GM21360 (cell line): ENCODE measurements around the gene PARP2.
"Not testable (repeated sequence)": the region's sequence is repeated elsewhere in the genome, so short reads cannot be mapped to it uniquely, and the experiment has no call there.

Source experiments
- ATAC-seq: cut with Tn5 transposase; IDR thresholded peaks from one replicate; pipeline ENCODE4 v1.9.1; 2021; ENCODE audit warnings: mild to moderate bottlenecking, moderate library complexity; ENCODE audit not compliant: unreplicated experiment

PARP2 gene

DNA sequence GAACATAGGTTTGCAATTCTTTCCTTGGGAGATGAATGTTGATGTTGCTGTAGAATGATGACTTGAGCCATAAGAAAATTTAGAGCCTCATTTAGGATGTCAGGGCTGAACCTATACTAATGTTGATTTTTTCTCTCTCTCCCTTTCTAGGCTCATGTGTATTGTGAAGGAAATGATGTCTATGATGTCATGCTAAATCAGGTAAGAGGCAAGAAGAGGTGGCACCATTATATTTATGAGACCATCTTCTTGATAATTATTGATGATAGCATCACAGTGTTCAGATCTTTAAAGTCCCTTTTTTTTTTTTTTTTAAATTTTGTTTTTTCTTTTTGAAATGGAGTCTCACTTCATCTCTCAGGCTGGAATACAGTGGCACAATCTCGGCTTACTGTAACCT is 3.3 kb downstream of the PARP2 start:
- ATAC-seq, result no peak

GRCh38 chr14:20347747-20348146 is 4.3 kb downstream of the PARP2 start:
- ATAC-seq, result no peak

DNA sequence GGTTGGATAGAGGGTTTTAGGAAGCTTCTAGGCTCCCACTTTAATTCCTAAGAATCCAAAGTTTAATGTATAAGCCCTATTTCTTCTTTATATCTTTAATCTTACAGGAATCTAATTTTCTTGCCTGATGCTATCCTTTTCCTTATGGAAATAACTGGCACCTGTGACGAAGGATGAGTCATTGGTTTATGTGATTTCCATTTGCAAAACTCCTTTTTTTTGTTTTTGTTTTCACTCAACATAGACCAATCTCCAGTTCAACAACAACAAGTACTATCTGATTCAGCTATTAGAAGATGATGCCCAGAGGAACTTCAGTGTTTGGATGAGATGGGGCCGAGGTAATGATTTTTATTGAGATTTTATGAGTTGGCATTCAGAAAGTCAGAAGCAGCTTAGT is 6.8 kb downstream of the PARP2 start:
- no peak for ATAC-seq

DNA sequence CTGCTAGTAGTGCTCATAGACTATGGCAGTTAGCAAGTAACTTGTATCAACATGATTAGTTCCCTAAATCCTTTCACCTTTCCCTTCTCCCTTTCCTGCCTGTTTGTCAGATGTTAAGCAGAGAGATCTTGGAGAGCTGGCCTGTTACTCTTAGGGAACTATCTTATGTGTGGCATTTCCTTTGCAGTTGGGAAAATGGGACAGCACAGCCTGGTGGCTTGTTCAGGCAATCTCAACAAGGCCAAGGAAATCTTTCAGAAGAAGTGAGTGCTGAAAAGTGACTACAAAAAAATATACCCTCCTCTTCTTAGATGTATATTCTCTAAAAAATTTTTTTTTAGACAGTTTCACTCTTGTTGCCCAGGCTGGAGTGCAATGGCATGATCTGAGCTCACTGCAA is 7.4 kb downstream of the PARP2 start:
- no peak for ATAC-seq

GRCh38 chr14:20356422-20356821 is 13.0 kb downstream of the PARP2 start:
- no peak for ATAC-seq

DNA sequence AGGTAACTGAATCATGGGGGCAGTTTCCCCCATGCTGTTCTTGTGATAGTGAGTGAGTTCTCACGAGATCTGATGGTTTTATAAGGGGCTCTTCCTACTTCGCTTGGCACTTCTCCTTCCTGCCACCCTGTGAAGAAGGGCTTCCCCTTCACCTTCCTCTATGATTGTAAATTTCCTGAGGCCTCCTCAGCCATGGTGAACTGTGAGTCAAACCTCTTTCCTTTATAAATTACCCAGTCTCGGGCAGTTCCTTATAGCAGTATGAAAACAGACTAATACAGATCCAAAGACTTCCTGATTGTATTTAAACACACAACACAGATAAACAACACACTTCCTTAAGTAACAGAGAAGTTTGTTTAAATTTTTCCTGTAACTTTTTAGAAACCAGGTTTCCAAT is 15.0 kb downstream of the PARP2 start:
- ATAC-seq, result not testable (repeated sequence)

- no peak for ATAC-seq
Observed at GRCh38 chr14:20365928-20366327, 22.5 kb downstream of the PARP2 start.

DNA sequence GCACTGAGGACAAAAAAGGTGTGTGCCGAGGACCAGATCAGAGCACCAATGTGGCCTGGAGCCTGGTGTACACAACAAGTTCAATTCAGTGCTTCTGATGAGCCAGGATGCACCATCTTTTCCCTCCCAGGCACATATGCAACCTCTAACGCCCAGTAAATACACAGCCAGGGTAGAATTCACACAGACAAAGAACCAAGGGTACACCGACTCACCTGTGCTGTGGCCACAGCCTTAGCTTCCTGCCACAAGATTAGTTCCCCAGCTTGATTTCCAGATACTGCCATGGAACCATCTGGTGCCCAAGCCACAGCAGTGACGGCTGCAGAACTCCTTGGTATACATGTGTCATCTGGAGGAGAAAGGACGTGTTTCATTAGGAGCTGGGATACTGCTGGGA is 29.4 kb downstream of the PARP2 start:
- no peak for ATAC-seq

GRCh38 chr14:20375471-20375870 is 32.0 kb downstream of the PARP2 start:
- ATAC-seq, result no peak

- ATAC-seq, result no peak
Observed at GRCh38 chr14:20376071-20376588, 32.7 kb downstream of the PARP2 start.

DNA sequence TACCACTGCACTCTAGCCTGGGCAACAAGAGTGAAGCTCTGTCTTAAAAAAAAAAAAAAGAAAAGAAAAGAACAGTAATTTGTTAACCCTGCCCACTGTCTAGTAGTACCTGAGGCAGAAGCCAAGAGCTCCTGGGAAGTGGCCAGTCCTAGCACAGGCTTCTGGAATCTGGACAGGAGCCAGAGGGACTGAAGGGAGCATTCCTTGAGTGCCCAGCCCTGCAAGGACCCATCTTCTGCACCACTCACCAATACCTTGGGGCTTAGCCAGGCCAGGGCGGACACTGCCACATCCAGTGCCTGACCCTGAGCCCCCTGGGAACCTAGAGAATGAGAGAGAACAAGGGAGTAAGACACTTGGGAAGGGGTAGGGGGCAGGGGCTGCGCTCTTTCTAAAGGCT is 33.7 kb downstream of the PARP2 start:
- ATAC-seq, result no peak

- ATAC-seq, result no peak
Observed at GRCh38 chr14:20379743-20380142, 36.3 kb downstream of the PARP2 start.

DNA sequence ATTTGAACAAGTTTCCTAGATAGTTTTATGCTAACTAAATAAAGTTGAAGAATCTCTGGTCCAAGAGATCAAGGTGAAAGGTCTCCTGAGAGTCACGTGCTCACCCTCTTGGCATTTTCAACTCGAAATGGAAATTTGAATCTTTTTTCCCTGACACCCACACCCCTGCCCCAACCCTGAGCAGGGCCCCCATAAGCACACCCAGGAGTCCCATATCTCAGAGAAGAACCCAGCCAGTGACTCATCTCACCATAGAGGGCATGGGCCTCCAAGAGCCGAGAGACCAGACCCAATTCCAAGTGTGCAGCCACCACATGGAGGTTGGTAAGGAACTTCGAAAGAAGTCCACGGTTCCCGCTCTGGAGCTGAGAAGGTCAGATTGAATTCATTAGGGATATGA is 37.2 kb downstream of the PARP2 start:
- ATAC-seq, result no peak

GRCh38 chr14:20381341-20381740 is 37.9 kb downstream of the PARP2 start:
- no peak for ATAC-seq

DNA sequence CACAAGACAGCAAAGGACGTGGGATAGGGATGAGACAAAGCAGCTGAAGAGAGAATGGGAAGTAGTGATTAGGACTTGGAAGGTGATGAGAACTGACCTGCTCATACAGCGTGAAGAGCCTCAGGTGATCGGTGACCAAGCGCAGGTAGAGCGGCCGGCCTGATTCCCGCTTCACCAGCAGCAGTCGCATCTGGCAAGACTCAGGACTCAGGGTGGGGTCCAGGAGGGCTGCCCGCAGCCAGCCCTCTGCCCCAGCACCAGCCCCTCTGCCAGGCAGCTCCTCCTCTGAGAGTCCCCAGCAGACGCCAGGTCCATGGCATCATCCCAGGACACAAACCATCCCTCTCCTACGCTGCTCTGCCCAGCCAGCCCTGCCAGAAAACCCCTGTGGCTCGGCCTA is 39.1 kb downstream of the PARP2 start:
- ATAC-seq, result no peak

- ATAC-seq, result no peak
Observed at GRCh38 chr14:20383032-20383431, 39.6 kb downstream of the PARP2 start.

DNA sequence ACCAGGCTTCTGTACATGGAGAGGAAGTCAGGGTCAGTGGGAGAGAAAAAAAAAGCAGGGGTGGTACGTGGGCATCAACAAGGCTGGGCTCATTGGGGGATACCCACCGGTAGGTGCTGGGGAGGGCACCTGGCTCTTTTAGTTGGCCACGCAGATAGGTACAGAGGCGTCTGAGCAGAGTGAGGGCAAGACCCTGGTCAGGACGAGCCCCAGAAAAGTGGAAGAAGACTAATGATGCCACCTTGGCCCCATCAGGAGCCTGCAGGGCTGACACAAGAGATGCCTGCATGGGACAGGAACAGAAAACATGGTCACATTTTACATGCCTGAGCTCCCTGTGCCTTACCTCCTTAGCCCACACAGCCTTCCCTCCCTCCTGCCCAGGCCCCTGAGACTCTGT is 40.2 kb downstream of the PARP2 start:
- ATAC-seq, result no peak

GRCh38 chr14:20384321-20384720 is 40.9 kb downstream of the PARP2 start:
- no peak for ATAC-seq

GRCh38 chr14:20384886-20385285 is 41.5 kb downstream of the PARP2 start:
- ATAC-seq, result no peak

- no peak for ATAC-seq
Observed at GRCh38 chr14:20386276-20386855, 42.9 kb downstream of the PARP2 start.

- ATAC-seq, result no peak
Observed at GRCh38 chr14:20387576-20387975, 44.1 kb downstream of the PARP2 start.

GRCh38 chr14:20388159-20388558 is 44.7 kb downstream of the PARP2 start:
- no peak for ATAC-seq

DNA sequence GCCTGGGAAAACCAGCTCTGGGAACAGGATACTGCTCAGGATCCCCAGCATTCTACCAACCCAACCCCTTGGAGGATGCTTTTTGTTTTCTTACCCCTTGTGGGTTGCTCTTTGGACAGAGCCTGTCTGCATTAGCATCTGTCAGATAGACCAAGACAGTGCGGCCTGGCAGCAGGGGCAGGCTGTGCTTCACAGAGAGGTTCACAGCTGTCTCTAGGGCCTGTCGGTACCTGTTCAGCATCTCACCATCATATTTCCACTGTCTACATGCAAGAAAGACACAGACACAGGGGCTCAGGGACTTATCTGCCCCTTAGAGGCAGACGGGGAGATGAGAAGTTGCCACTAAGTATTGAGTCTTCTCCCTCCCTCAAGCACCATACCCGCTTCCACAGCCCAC is 48.1 kb downstream of the PARP2 start:
- no peak for ATAC-seq
